ENCODE data around the gene YPEL4.

YPEL4 gene

GRCh38 chr11:57640068-57640800 lies 9.5 kb downstream of the YPEL4 start:
- H3K4me3 ChIP-seq (ENCODE audit: low read length), result peak overlapping the region; percentile 82
- peak overlapping the region; percentile 99 for H3K27ac ChIP-seq (ENCODE audit: low read depth, low read length)
- no CpG with 5 or more reads among the region's 9 CpGs for WGBS (ENCODE audit: extremely low coverage, insufficient coverage, low lambda C conversion rate)
- H2BK120ac ChIP-seq (ENCODE audit: low read depth, low read length), result peak overlapping the region; percentile 48
- H3K27me3 ChIP-seq (ENCODE audit: insufficient read depth, low read length, poor library complexity), result no peaks in the 10 kb centered on the region
- H3K79me1 ChIP-seq (ENCODE audit: low read length), result peaks cover 16% of the 10 kb centered on the region
- no peak overlapping the region for H2AK5ac ChIP-seq (ENCODE audit: low read length)
- peaks cover 34% of the 10 kb centered on the region for H3K79me2 ChIP-seq (ENCODE audit: control insufficient read depth, insufficient read depth, low read length)
- no peak for DNase-seq
- H4K5ac ChIP-seq (ENCODE audit: low read length), result no peak overlapping the region
- H2BK15ac ChIP-seq (replicated peaks; ENCODE audit: low read depth), result no peak overlapping the region
- peaks cover 2% of the 10 kb centered on the region for H3K36me3 ChIP-seq (ENCODE audit: control insufficient read depth, insufficient read depth, low read length)
- peak overlapping the region; percentile 95 for H3K9ac ChIP-seq (ENCODE audit: low read length)
- peak overlapping the region; percentile 98 for H2BK5ac ChIP-seq (ENCODE audit: low read length)
- H3K56ac ChIP-seq (ENCODE audit: low read length), result peak overlapping the region; percentile 98
- H3K4me2 ChIP-seq (ENCODE audit: low read length), result peak overlapping the region; percentile 88
- peaks cover 21% of the 10 kb centered on the region for H3K4me1 ChIP-seq (ENCODE audit: control insufficient read depth, low read depth, low read length)
- H3K23ac ChIP-seq (ENCODE audit: low read length), result no peak overlapping the region
- peak overlapping the region; percentile 61 for H3K4ac ChIP-seq (ENCODE audit: low read depth, low read length)
- no peak overlapping the region for H4K8ac ChIP-seq (ENCODE audit: low read depth, low read length)
- peak overlapping the region; percentile 89 for H3K18ac ChIP-seq (ENCODE audit: low read length)

DNA sequence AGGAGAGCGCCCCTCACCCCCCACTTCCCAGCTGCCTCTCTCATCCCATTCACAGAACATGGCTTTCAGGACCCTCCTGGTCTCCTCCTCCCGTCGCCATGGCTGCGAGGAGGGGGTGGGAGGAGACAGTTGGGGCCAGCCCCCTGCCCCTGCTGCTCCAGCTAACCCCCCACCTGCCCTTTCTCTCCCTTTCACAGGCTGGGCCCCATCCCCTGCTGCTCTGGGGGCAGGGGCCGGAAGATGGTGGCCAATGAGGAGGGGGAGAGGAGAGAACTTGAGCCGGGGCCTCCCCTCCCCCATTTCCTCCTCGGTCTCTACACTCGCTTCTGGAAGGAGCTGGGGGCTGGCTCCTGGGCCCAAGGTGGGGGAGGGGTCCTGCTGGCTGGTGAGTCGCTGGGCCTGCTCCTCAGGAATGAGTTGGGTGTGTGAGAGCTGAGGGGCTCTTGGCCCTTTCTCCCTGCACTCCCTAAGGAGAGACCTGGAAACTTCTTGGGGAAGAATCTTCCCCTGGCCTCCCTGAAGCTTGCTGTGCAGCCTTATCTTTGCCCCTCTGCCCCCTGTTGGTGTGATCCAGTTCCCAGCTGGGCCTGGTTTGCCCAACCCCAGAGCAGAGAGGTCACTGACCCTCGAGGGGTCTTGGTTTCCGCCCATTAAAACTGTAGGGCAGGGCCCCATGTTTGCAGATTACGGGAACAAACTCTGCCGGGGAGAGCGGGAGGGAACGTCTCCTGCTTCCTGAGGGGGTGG lies 10.2 kb downstream of the YPEL4 start:
- no peak overlapping the region for H4K5ac ChIP-seq (ENCODE audit: low read length)
- H2BK120ac ChIP-seq (ENCODE audit: low read depth, low read length), result peak overlapping the region; percentile 48
- peak overlapping the region; percentile 83 for H3K23ac ChIP-seq (ENCODE audit: low read length)
- DNase-seq, result peak; percentile 100
- peak overlapping the region; percentile 100 for H3K56ac ChIP-seq (ENCODE audit: low read length)
- H3K4me1 ChIP-seq (ENCODE audit: control insufficient read depth, low read depth, low read length), result peaks cover 21% of the 10 kb centered on the region
- peaks cover 2% of the 10 kb centered on the region for H3K36me3 ChIP-seq (ENCODE audit: control insufficient read depth, insufficient read depth, low read length)
- no peak overlapping the region for H4K8ac ChIP-seq (ENCODE audit: low read depth, low read length)
- peaks cover 34% of the 10 kb centered on the region for H3K79me2 ChIP-seq (ENCODE audit: control insufficient read depth, insufficient read depth, low read length)
- no peak overlapping the region for H2AK5ac ChIP-seq (ENCODE audit: low read length)
- H3K79me1 ChIP-seq (ENCODE audit: low read length), result peaks cover 16% of the 10 kb centered on the region
- H3K27me3 ChIP-seq (ENCODE audit: insufficient read depth, low read length, poor library complexity), result no peaks in the 10 kb centered on the region
- peak overlapping the region; percentile 82 for H3K4me3 ChIP-seq (ENCODE audit: low read length)
- H2BK5ac ChIP-seq (ENCODE audit: low read length), result peak overlapping the region; percentile 98
- H3K4me2 ChIP-seq (ENCODE audit: low read length), result peak overlapping the region; percentile 88
- H3K4ac ChIP-seq (ENCODE audit: low read depth, low read length), result peak overlapping the region; percentile 100
- WGBS (ENCODE audit: extremely low coverage, insufficient coverage, low lambda C conversion rate), result no CpG with 5 or more reads among the region's 15 CpGs
- peak overlapping the region; percentile 95 for H3K9ac ChIP-seq (ENCODE audit: low read length)
- peak overlapping the region; percentile 99 for H3K18ac ChIP-seq (ENCODE audit: low read length)
- H2BK15ac ChIP-seq (replicated peaks; ENCODE audit: low read depth), result no peak overlapping the region
- H3K27ac ChIP-seq (ENCODE audit: low read depth, low read length), result peak overlapping the region; percentile 99

DNA sequence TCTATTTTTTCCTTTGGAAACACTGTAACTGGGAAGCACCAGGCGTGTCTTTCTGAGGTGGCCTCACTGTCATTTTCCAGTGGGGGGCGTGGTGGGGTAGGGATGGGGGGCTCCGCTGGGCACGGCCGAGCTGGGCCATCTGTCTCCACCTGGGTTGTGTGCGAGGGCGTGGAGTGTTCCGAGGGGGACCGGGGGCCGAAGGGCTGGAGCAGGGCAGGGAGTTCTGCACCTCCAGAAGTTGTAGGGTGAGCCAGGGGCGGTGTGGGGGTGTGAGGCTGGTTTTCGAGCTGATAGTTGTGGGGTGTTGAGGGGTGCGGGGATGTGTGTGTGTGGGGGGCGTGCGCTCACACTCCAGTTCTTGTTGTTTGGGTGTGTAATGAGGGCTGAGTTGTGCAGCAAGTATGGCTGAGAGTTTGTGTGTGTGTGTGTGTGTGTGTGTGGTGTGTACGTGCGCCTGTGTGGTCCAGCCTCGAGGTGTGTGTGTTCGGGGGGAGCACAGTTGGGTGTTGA lies 10.8 kb downstream of the YPEL4 start:
- Histone ChIP-seq H4K8ac (ENCODE audit: low read depth, low read length) (no peak overlapping the region), H3K27ac (ENCODE audit: low read depth, low read length) (peak overlapping the region; percentile 94), H3K4me2 (ENCODE audit: low read length) (peak overlapping the region; percentile 51), H2BK120ac (ENCODE audit: low read depth, low read length) (no peak overlapping the region), H2BK5ac (ENCODE audit: low read length) (peak overlapping the region; percentile 69), H2AK5ac (ENCODE audit: low read length) (peak overlapping the region; percentile 95), H3K79me1 (ENCODE audit: low read length) (peaks cover 16% of the 10 kb centered on the region), H3K79me2 (ENCODE audit: control insufficient read depth, insufficient read depth, low read length) (peaks cover 34% of the 10 kb centered on the region), H2BK15ac (replicated peaks; ENCODE audit: low read depth) (no peak overlapping the region), H3K27me3 (ENCODE audit: insufficient read depth, low read length, poor library complexity) (no peaks in the 10 kb centered on the region), H4K5ac (ENCODE audit: low read length) (no peak overlapping the region), H3K56ac (ENCODE audit: low read length) (peak overlapping the region; percentile 100), H3K4me1 (ENCODE audit: control insufficient read depth, low read depth, low read length) (peaks cover 21% of the 10 kb centered on the region), H3K18ac (ENCODE audit: low read length) (peak overlapping the region; percentile 99), H3K4me3 (ENCODE audit: low read length) (peak overlapping the region; percentile 68), H3K4ac (ENCODE audit: low read depth, low read length) (peak overlapping the region; percentile 100), H3K23ac (ENCODE audit: low read length) (peak overlapping the region; percentile 83), H3K36me3 (ENCODE audit: control insufficient read depth, insufficient read depth, low read length) (peaks cover 2% of the 10 kb centered on the region), H3K9ac (ENCODE audit: low read length) (peak overlapping the region; percentile 87)
- peak; percentile 45 for DNase-seq
- WGBS (ENCODE audit: extremely low coverage, insufficient coverage, low lambda C conversion rate), result no CpG with 5 or more reads among the region's 19 CpGs

- Histone ChIP-seq H3K4me1 (ENCODE audit: control insufficient read depth, low read depth, low read length) (peaks cover 18% of the 10 kb centered on the region), H3K79me2 (ENCODE audit: control insufficient read depth, insufficient read depth, low read length) (peaks cover 34% of the 10 kb centered on the region), H3K23ac (ENCODE audit: low read length) (peak overlapping the region; percentile 85), H3K4me3 (ENCODE audit: low read length) (peak overlapping the region; percentile 68), H3K79me1 (ENCODE audit: low read length) (peaks cover 15% of the 10 kb centered on the region), H2AK5ac (ENCODE audit: low read length) (no peak overlapping the region), H4K8ac (ENCODE audit: low read depth, low read length) (peak overlapping the region; percentile 65), H2BK120ac (ENCODE audit: low read depth, low read length) (peak overlapping the region; percentile 93), H2BK15ac (replicated peaks; ENCODE audit: low read depth) (no peak overlapping the region), H3K27me3 (ENCODE audit: insufficient read depth, low read length, poor library complexity) (no peaks in the 10 kb centered on the region), H3K4me2 (ENCODE audit: low read length) (peak overlapping the region; percentile 59), H3K4ac (ENCODE audit: low read depth, low read length) (peak overlapping the region; percentile 100), H3K27ac (ENCODE audit: low read depth, low read length) (peak overlapping the region; percentile 94), H4K5ac (ENCODE audit: low read length) (no peak overlapping the region), H3K36me3 (ENCODE audit: control insufficient read depth, insufficient read depth, low read length) (peaks cover 2% of the 10 kb centered on the region), H3K18ac (ENCODE audit: low read length) (peak overlapping the region; percentile 99), H2BK5ac (ENCODE audit: low read length) (peak overlapping the region; percentile 70), H3K9ac (ENCODE audit: low read length) (peak overlapping the region; percentile 87), H3K56ac (ENCODE audit: low read length) (peak overlapping the region; percentile 100)
- no CpG with 5 or more reads among the region's 47 CpGs for WGBS (ENCODE audit: extremely low coverage, insufficient coverage, low lambda C conversion rate)
- peak; percentile 99 for DNase-seq
Measured at GRCh38 chr11:57638005-57638781, 11.5 kb downstream of the YPEL4 start.

- H2AK5ac ChIP-seq (ENCODE audit: low read length), result peak overlapping the region; percentile 52
- H3K27ac ChIP-seq (ENCODE audit: low read depth, low read length), result peak overlapping the region; percentile 72
- peak overlapping the region; percentile 59 for H3K4me2 ChIP-seq (ENCODE audit: low read length)
- H3K79me2 ChIP-seq (ENCODE audit: control insufficient read depth, insufficient read depth, low read length), result peaks cover 33% of the 10 kb centered on the region
- H3K18ac ChIP-seq (ENCODE audit: low read length), result peak overlapping the region; percentile 86
- WGBS (ENCODE audit: extremely low coverage, insufficient coverage, low lambda C conversion rate), result no CpG with 5 or more reads among the region's 18 CpGs
- H2BK15ac ChIP-seq (replicated peaks; ENCODE audit: low read depth), result no peak overlapping the region
- H3K4me1 ChIP-seq (ENCODE audit: control insufficient read depth, low read depth, low read length), result peaks cover 17% of the 10 kb centered on the region
- H3K56ac ChIP-seq (ENCODE audit: low read length), result peak overlapping the region; percentile 85
- H3K23ac ChIP-seq (ENCODE audit: low read length), result peak overlapping the region; percentile 85
- H3K4ac ChIP-seq (ENCODE audit: low read depth, low read length), result peak overlapping the region; percentile 85
- peak; percentile 95 for DNase-seq
- H2BK5ac ChIP-seq (ENCODE audit: low read length), result peak overlapping the region; percentile 70
- H3K36me3 ChIP-seq (ENCODE audit: control insufficient read depth, insufficient read depth, low read length), result peaks cover 2% of the 10 kb centered on the region
- H2BK120ac ChIP-seq (ENCODE audit: low read depth, low read length), result no peak overlapping the region
- H3K79me1 ChIP-seq (ENCODE audit: low read length), result peaks cover 14% of the 10 kb centered on the region
- no peak overlapping the region for H3K4me3 ChIP-seq (ENCODE audit: low read length)
- no peaks in the 10 kb centered on the region for H3K27me3 ChIP-seq (ENCODE audit: insufficient read depth, low read length, poor library complexity)
- H4K8ac ChIP-seq (ENCODE audit: low read depth, low read length), result peak overlapping the region; percentile 65
- peak overlapping the region; percentile 64 for H4K5ac ChIP-seq (ENCODE audit: low read length)
- peak overlapping the region; percentile 78 for H3K9ac ChIP-seq (ENCODE audit: low read length)
Measured at GRCh38 chr11:57637626-57638004, 12.1 kb downstream of the YPEL4 start.
